Fibroblast of the aortic adventitia (primary cell): ENCODE data around the gene CSF1. TPM values are rescaled to one million over a fixed set of nuclear protein-coding genes. Genes with fewer than 3 reads are reported as not detected.
A peak's percentile ranks its signal among the peaks of the same experiment; 100 is the strongest.

Experiments
- DNase-seq: peaks from one replicate; pipeline ENCODE4 v3.0.0-alpha.2; 2010; ENCODE audit warnings: low read depth
- H3K4me3 ChIP-seq: 2 replicates; pipeline ENCODE4 v1.5.1; 2011; ENCODE audit warnings: low read depth, mild to moderate bottlenecking, control low read depth, low read length, moderate library complexity
- total RNA-seq: library from RNA; depleted of rRNA; stranded (reverse); fragments of >200 nt; gene quantifications from 2 replicates; pipeline ENCODE4 v1.2.3, GENCODE V29; 2012; ENCODE audit warnings: low replicate concordance
- TF ChIP-seq, protein P1 (sequence below): IDR thresholded peaks from 2 replicates; pipeline ENCODE4 v1.5.1; 2011; ENCODE audit warnings: mild to moderate bottlenecking, low read length, control low read depth, inconsistent platforms; ENCODE audit not compliant: insufficient read depth

Gene CSF1
- total RNA-seq, 1 donor = 61.9 TPM

GRCh38 chr1:109873278-109874175 is 37.1 kb upstream of the CSF1 start:
- peak; percentile 82 for DNase-seq

GRCh38 chr1:109874445-109874844 is 36.2 kb upstream of the CSF1 start:
- TF ChIP-seq, protein P1, sequence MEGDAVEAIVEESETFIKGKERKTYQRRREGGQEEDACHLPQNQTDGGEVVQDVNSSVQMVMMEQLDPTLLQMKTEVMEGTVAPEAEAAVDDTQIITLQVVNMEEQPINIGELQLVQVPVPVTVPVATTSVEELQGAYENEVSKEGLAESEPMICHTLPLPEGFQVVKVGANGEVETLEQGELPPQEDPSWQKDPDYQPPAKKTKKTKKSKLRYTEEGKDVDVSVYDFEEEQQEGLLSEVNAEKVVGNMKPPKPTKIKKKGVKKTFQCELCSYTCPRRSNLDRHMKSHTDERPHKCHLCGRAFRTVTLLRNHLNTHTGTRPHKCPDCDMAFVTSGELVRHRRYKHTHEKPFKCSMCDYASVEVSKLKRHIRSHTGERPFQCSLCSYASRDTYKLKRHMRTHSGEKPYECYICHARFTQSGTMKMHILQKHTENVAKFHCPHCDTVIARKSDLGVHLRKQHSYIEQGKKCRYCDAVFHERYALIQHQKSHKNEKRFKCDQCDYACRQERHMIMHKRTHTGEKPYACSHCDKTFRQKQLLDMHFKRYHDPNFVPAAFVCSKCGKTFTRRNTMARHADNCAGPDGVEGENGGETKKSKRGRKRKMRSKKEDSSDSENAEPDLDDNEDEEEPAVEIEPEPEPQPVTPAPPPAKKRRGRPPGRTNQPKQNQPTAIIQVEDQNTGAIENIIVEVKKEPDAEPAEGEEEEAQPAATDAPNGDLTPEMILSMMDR = no peak
- DNase-seq = peak; percentile 31
- no peak overlapping the region for H3K4me3 ChIP-seq

More at GRCh38 chr1:109873278-109874175, 37.1 kb upstream of the CSF1 start:
- TF ChIP-seq, protein P1 = no peak
- no peak overlapping the region for H3K4me3 ChIP-seq

DNA sequence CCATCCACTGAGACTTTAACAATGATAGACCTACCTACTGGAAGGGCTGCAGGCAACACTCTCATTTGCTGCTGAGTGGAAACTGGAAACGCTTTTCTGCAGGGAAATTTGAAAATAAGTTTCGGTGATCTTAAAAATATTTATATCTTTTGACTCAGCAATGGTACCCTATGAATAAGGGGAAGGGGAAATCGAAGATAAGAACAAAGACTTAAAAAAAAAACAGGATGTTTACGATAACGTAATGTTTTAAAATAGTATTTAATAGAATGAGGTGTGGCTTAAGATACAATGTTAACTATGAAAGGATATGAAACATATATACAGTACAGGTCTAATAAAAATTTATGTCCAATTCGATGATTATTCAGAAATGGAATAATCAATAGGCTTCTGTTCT is 34.8 kb upstream of the CSF1 start:
- H3K4me3 ChIP-seq = no peak overlapping the region
- TF ChIP-seq, protein P1 = no peak
- no peak for DNase-seq

DNA sequence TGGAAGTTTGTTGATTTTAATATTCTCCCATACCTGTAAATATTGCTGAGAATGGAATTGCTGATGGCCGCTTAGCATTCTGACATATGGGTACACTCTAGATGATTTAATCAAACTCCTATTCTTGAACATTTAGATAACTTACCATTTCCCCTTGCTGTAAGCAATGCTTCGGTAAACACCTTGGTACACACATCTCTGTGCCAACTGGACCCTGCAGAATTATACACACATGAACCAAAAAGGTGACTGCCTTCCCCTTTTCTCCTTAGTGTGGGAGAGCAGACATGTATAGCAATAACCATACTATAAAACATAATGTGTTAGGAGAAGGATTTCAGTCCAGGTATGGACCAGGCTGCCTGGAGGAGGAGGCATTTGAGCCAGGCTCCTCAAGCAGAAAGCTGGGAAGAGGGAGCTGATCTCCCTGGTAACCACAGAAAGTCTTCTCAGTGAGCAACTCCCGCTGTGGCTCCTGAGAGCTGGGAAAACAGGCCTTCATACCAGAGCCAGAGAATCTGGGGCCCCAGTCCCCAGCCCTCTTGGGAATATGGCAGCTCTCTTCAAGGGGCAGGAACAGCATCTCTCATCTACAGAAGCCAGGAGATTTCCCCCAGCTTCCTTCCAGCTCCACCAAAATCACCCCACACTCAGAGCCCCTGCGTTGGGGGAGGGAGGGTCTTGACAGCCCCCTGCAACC is 33.9 kb upstream of the CSF1 start:
- no peak overlapping the region for H3K4me3 ChIP-seq
- peak; percentile 64 for DNase-seq
- TF ChIP-seq, protein P1 = no peak

DNA sequence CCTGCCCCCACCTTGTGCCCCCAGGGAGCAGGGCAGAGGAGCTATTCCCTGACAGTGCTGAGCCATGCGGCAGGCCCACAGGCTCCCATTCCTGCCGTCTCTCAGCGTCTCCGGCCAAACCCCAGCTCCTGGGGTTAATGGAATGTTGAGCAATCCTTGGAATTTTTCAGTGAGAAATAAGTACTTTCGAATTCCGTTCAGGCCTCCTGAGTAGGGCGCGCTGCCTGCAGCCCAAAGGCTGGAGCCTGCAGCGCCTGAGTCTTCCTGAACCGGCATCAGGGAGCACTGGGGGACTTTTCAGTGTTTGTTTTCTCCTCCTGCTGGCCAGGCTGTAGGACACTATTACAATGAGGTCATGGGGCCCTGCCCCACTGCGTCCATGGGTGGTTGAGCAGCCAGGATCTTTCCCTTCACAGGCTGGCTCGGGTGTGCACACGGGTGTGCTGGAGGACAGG is 33.3 kb upstream of the CSF1 start:
- H3K4me3 ChIP-seq = peak overlapping the region; percentile 28
- TF ChIP-seq, protein P1 = peak; percentile 56
- DNase-seq = peak; percentile 96

- H3K4me3 ChIP-seq = no peak overlapping the region
- TF ChIP-seq, protein P1 = no peak
- DNase-seq = no peak
These were observed 32.9 kb upstream of the CSF1 start for GRCh38 chr1:109877776-109878175.
